ENCODE measurements around the gene DCLK1. TPM values are rescaled to one million over a fixed set of nuclear protein-coding genes. Genes with fewer than 3 reads are reported as not detected.

DCLK1 gene
- total RNA-seq, 1 donor from 2014 or later, result 2.9 TPM

DNA sequence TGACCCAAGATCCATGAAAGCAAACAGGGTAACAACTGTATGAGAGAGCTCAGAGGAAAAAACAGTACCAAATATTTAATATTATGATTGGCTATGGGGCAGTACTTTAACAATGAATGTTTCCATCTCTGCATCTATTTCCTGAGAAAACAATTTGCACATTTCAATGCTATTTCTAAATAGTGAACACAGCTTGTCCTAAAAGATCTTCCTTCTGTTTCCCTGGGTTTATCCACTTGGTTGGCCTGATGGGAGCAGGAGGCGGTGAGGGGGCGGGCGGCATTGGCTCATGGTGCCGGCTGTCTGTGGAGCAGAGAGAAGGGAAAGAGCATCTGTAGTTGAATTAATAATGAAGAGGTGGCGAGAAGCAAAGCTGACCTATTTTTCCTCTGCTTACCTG is 291.4 kb downstream of the DCLK1 start:
- H3K36me3 ChIP-seq (ENCODE audit: control insufficient read depth, insufficient read depth, low read length), result no peaks in the 10 kb centered on the region
- no peak for DNase-seq (ENCODE audit: low read depth)
- no peaks in the 10 kb centered on the region for H3K27me3 ChIP-seq (ENCODE audit: control insufficient read depth, insufficient read depth, low read length)
- TF ChIP-seq, protein P1, sequence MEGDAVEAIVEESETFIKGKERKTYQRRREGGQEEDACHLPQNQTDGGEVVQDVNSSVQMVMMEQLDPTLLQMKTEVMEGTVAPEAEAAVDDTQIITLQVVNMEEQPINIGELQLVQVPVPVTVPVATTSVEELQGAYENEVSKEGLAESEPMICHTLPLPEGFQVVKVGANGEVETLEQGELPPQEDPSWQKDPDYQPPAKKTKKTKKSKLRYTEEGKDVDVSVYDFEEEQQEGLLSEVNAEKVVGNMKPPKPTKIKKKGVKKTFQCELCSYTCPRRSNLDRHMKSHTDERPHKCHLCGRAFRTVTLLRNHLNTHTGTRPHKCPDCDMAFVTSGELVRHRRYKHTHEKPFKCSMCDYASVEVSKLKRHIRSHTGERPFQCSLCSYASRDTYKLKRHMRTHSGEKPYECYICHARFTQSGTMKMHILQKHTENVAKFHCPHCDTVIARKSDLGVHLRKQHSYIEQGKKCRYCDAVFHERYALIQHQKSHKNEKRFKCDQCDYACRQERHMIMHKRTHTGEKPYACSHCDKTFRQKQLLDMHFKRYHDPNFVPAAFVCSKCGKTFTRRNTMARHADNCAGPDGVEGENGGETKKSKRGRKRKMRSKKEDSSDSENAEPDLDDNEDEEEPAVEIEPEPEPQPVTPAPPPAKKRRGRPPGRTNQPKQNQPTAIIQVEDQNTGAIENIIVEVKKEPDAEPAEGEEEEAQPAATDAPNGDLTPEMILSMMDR (IDR thresholded peaks at IDR 0.05; ENCODE audit: insufficient read depth, low read length, poor library complexity, severe bottlenecking), result no peak
- no peak overlapping the region for H3K4me3 ChIP-seq (ENCODE audit: low read depth, low read length)

DNA sequence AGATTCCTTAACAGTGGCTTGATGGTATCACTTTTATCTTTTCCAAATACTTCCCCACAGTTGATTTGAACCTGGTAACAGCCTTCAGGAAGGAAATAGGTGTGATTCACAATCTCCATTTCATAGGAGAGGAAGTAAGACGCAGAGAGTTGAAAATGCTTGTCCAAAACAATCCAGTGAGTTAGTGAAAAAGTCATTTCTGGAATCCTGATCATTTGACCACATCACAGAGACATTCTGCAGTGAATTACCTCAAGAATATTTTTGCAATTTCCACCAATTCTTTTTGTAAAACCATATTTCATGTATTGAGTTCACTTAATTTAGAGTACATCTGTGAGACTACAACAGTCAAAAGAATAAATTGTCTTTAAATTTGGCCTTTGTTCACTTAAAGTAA is 292.8 kb downstream of the DCLK1 start:
- TF ChIP-seq, protein P1 (IDR thresholded peaks at IDR 0.05; ENCODE audit: insufficient read depth, low read length, poor library complexity, severe bottlenecking), result no peak
- H3K27me3 ChIP-seq (ENCODE audit: control insufficient read depth, insufficient read depth, low read length), result no peaks in the 10 kb centered on the region
- DNase-seq (ENCODE audit: low read depth), result peak; percentile 44

DNA sequence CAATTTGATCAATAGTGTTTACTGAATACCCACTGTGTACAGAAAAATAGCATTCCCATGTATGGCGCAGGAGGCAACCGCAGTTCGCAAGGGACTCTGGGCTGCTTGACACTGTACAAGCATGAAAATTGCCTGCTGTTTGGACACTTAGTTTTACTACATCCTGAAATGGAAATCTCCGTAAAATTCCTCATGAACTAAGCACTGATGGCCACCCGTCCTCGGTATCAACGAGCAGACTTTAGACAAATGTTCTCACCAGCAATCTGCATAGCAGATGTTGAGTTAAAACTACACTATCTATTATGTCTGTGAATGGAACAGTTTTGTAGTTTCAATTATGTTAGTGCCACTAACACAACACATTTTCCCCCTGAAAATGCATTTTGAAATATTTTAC is 294.7 kb downstream of the DCLK1 start:
- no peaks in the 10 kb centered on the region for H3K27me3 ChIP-seq (ENCODE audit: control insufficient read depth, insufficient read depth, low read length)
- no peak overlapping the region for H3K4me3 ChIP-seq (ENCODE audit: low read depth, low read length)
- no peaks in the 10 kb centered on the region for H3K36me3 ChIP-seq (ENCODE audit: control insufficient read depth, insufficient read depth, low read length)
- no peak for DNase-seq (ENCODE audit: low read depth)
- TF ChIP-seq, protein P1 (IDR thresholded peaks at IDR 0.05; ENCODE audit: insufficient read depth, low read length, poor library complexity, severe bottlenecking), result no peak

More for the DNA sequence above, 292.8 kb downstream of the DCLK1 start:
- H3K4me3 ChIP-seq (ENCODE audit: low read depth, low read length), result no peak overlapping the region
- no peaks in the 10 kb centered on the region for H3K36me3 ChIP-seq (ENCODE audit: control insufficient read depth, insufficient read depth, low read length)

DNA sequence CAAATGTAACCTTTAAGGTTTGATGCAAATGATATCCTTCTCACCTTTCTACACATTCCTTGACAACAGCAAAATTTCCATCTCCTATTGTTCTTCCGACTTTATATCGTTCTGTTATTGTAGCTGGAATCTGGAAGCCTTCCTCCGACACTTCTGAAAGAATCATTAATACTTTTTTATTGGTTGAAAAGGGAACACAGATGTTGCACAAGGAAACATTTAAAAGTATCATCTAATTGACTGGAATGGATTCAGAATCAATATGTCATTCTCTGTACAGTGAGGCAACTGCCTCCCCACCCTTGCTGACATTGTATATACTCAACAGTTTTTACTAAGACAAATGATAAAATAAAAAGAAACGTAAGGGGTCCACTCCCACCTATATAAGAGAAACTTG is 295.2 kb downstream of the DCLK1 start:
- Histone ChIP-seq H3K36me3 (ENCODE audit: control insufficient read depth, insufficient read depth, low read length) (no peaks in the 10 kb centered on the region), H3K4me3 (ENCODE audit: low read depth, low read length) (no peak overlapping the region), H3K27me3 (ENCODE audit: control insufficient read depth, insufficient read depth, low read length) (no peaks in the 10 kb centered on the region)
- TF ChIP-seq, protein P1 (IDR thresholded peaks at IDR 0.05; ENCODE audit: insufficient read depth, low read length, poor library complexity, severe bottlenecking), result no peak
- no peak for DNase-seq (ENCODE audit: low read depth)

DNA sequence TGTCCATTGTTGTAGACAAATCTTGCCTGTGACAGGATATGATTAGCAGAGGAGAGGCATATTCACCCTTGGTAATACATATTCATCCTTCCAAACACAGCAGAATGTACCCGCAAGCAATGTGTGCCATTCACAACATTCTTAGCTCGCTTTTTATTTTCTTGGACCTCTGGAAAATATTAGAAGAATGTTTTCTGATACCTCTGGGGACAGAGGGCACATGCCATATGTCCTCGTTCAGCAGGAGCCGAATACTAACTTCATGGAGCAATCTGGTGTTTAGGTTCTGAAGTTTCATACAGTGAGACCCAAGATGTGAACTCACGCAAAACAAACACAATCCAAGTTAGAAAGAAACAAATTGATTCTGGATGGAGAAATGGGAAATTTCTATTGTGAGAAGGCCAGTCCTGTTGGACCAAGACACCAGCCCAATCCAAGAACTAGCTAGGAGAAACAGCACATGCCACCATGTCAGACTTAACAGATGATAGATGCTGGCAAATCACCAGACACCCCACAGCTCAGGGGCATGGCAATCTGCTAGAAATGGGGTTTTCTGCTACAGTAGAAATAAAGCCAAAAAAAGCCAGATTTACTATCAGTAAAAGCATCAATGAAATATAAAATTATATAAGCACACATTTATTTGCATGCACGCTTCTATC is 297.4 kb downstream of the DCLK1 start:
- H3K27me3 ChIP-seq (ENCODE audit: control insufficient read depth, insufficient read depth, low read length), result no peaks in the 10 kb centered on the region
- DNase-seq (ENCODE audit: low read depth), result no peak

More for the DNA sequence above, 297.4 kb downstream of the DCLK1 start:
- Histone ChIP-seq H3K36me3 (ENCODE audit: control insufficient read depth, insufficient read depth, low read length) (no peaks in the 10 kb centered on the region), H3K4me3 (ENCODE audit: low read depth, low read length) (no peak overlapping the region)
- TF ChIP-seq, protein P1 (IDR thresholded peaks at IDR 0.05; ENCODE audit: insufficient read depth, low read length, poor library complexity, severe bottlenecking), result no peak
